ENCODE results near the gene CNOT6L. TPM values are rescaled to one million over a fixed set of nuclear protein-coding genes. Genes with fewer than 3 reads are reported as not detected.

The CNOT6L gene
- total and polyA plus RNA-seq, 2 of the 13 experiments (the other 11 are each of a cell fraction or from before 2014, with no cell fraction given), result 7.9 to 13.5 TPM

DNA sequence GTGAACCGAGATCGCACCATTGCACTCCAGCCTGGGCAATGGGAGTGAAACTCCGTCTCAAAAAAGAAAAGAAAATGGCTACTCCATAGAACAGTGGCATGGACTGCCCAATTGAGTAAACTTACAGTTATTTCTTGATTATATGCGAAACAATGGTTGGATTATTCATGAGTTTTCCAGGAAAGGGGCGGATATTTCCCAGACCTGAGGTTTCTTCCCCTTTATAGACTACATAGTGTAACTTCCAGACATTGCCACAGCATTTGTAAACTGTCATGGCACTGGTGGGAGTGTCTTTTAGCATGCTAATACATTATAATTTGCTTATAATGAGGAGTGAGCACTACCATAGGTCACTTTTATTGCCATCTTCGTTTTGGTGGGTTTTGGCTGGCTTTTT, 29.3 kb upstream of the CNOT6L start:
- no peaks in the 10 kb centered on the region for H3K9me3 ChIP-seq (ENCODE audit: low read length)
- DNase-seq (ENCODE audit: low spot score), result no peak
- no peak for FAIRE-seq
- H3K79me2 ChIP-seq (ENCODE audit: insufficient read depth, low read length), result no peaks in the 10 kb centered on the region
- TF ChIP-seq ZMAT3 (CRISPR knock-in tag; conservative IDR thresholded peaks at IDR 0.05) (no peak), HOXA3 (CRISPR knock-in tag; IDR thresholded peaks at IDR 0.05) (no peak), ZSCAN21 (CRISPR knock-in tag; IDR thresholded peaks at IDR 0.05; ENCODE audit: borderline replicate concordance) (no peak), ZNF30 (CRISPR knock-in tag; IDR thresholded peaks at IDR 0.05) (no peak), ZZZ3 (CRISPR knock-in tag; IDR thresholded peaks at IDR 0.05; ENCODE audit: borderline replicate concordance) (no peak), ZNF326 (CRISPR knock-in tag; IDR thresholded peaks at IDR 0.05; ENCODE audit: borderline replicate concordance) (no peak)
- TF ChIP-seq, protein P1, sequence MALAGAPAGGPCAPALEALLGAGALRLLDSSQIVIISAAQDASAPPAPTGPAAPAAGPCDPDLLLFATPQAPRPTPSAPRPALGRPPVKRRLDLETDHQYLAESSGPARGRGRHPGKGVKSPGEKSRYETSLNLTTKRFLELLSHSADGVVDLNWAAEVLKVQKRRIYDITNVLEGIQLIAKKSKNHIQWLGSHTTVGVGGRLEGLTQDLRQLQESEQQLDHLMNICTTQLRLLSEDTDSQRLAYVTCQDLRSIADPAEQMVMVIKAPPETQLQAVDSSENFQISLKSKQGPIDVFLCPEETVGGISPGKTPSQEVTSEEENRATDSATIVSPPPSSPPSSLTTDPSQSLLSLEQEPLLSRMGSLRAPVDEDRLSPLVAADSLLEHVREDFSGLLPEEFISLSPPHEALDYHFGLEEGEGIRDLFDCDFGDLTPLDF (CRISPR knock-in tag; IDR thresholded peaks at IDR 0.05), result no peak
- TF ChIP-seq, protein P2, sequence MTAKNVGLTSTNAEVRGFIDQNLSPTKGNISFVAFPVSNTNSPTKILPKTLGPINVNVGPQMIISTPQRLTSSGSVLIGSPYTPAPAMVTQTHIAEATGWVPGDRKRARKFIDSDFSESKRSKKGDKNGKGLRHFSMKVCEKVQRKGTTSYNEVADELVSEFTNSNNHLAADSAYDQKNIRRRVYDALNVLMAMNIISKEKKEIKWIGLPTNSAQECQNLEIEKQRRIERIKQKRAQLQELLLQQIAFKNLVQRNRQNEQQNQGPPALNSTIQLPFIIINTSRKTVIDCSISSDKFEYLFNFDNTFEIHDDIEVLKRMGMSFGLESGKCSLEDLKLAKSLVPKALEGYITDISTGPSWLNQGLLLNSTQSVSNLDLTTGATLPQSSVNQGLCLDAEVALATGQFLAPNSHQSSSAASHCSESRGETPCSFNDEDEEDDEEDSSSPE (CRISPR knock-in tag; IDR thresholded peaks at IDR 0.05), result no peak
- TF ChIP-seq, protein P3, sequence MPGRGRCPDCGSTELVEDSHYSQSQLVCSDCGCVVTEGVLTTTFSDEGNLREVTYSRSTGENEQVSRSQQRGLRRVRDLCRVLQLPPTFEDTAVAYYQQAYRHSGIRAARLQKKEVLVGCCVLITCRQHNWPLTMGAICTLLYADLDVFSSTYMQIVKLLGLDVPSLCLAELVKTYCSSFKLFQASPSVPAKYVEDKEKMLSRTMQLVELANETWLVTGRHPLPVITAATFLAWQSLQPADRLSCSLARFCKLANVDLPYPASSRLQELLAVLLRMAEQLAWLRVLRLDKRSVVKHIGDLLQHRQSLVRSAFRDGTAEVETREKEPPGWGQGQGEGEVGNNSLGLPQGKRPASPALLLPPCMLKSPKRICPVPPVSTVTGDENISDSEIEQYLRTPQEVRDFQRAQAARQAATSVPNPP (CRISPR knock-in tag; IDR thresholded peaks at IDR 0.05), result no peak
- TF ChIP-seq, protein P4, sequence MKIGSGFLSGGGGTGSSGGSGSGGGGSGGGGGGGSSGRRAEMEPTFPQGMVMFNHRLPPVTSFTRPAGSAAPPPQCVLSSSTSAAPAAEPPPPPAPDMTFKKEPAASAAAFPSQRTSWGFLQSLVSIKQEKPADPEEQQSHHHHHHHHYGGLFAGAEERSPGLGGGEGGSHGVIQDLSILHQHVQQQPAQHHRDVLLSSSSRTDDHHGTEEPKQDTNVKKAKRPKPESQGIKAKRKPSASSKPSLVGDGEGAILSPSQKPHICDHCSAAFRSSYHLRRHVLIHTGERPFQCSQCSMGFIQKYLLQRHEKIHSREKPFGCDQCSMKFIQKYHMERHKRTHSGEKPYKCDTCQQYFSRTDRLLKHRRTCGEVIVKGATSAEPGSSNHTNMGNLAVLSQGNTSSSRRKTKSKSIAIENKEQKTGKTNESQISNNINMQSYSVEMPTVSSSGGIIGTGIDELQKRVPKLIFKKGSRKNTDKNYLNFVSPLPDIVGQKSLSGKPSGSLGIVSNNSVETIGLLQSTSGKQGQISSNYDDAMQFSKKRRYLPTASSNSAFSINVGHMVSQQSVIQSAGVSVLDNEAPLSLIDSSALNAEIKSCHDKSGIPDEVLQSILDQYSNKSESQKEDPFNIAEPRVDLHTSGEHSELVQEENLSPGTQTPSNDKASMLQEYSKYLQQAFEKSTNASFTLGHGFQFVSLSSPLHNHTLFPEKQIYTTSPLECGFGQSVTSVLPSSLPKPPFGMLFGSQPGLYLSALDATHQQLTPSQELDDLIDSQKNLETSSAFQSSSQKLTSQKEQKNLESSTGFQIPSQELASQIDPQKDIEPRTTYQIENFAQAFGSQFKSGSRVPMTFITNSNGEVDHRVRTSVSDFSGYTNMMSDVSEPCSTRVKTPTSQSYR (CRISPR knock-in tag; IDR thresholded peaks at IDR 0.05; ENCODE audit: borderline replicate concordance), result no peak
- no peak overlapping the region for H3K9ac ChIP-seq (ENCODE audit: insufficient read depth, low read depth, low read length)
- no peaks in the 10 kb centered on the region for H3K27me3 ChIP-seq (ENCODE audit: control insufficient read depth in 1 of 2, insufficient read depth in 2 of 2, low read length in 2 of 2)
- H3K4me3 ChIP-seq (replicated peaks in 1 of 3; ENCODE audit: insufficient read depth in 1 of 3, low read depth in 2 of 3, low read length in 3 of 3), result no peak overlapping the region
- intact Hi-C loops (cut with micrococcal nuclease; ENCODE audit: unreplicated experiment) (no loop called here), in situ Hi-C loops (cut with HindIII; ENCODE audit: extremely low pct_ligation_motif_present, low pct_unique_long_range_greater_than_20kb) (no loop called here)
- no peaks in the 10 kb centered on the region for H3K4me1 ChIP-seq (ENCODE audit: insufficient read depth, low read length)
- no peak for ATAC-seq
- 76% methylated on average over 6 of the region's 6 CpGs for WGBS (ENCODE audit: low lambda C conversion rate)
- no peak overlapping the region for H2AFZ ChIP-seq (ENCODE audit: low read length)
- POLR2A ChIA-PET, result no interaction called here
- no peak overlapping the region for H3K4me2 ChIP-seq (ENCODE audit: low read depth, low read length)
- no peaks in the 10 kb centered on the region for H4K20me1 ChIP-seq (ENCODE audit: insufficient read depth, low read length)
- no peaks in the 10 kb centered on the region for H3K36me3 ChIP-seq (replicated peaks in 1 of 2; ENCODE audit: control insufficient read depth in 1 of 2, insufficient read depth in 2 of 2, low read length in 2 of 2)
- no TSS peak for BruUV-seq (replicated peaks)
- CTCF ChIA-PET (ENCODE audit: low intra/inter-chr PET ratio, low total read pairs), result no interaction called here
- H3K27ac ChIP-seq (ENCODE audit: extremely low read length, insufficient read depth, low read length), result no peak overlapping the region
